ENCODE measurements around the gene KRT31. TPM values are rescaled to one million over a fixed set of nuclear protein-coding genes. Genes with fewer than 3 reads are reported as not detected.

The KRT31 gene
- total and polyA plus RNA-seq, 2 of the 8 experiments (the other 6 are each of a cell fraction or from before 2014, with no cell fraction given): not detected

- no peak overlapping the region for H2BK5ac ChIP-seq (ENCODE audit: low read depth, low read length)
- no peak overlapping the region for H3K56ac ChIP-seq (replicated peaks; ENCODE audit: insufficient read length, low read depth, low read length)
- no peak overlapping the region for H3K4me2 ChIP-seq (ENCODE audit: insufficient read depth in 1 of 2, low read depth in 2 of 2, low read length in 2 of 2)
- no peak overlapping the region for H4K5ac ChIP-seq (ENCODE audit: insufficient read length, low read depth, low read length)
- no peak overlapping the region for H4K8ac ChIP-seq (ENCODE audit: extremely low read depth, insufficient read depth, low read length)
- no peaks in the 10 kb centered on the region; a peak in 1 of 4 replicates for H3K9me3 ChIP-seq (ENCODE audit: insufficient read depth in 2 of 2, low read depth in 1 of 2, low read length in 1 of 2)
- H3K36me3 ChIP-seq (ENCODE audit: control insufficient read depth in 2 of 4, insufficient read depth in 4 of 4, low read length in 3 of 4): no peaks in the 10 kb centered on the region
- H3K14ac ChIP-seq (ENCODE audit: insufficient read length): no peak overlapping the region
- no peak overlapping the region for H3K9ac ChIP-seq (replicated peaks in 1 of 4; ENCODE audit: extremely low read depth in 1 of 4, low read depth in 3 of 4, low read length in 3 of 4)
- 0 out of 2 replicates have a peak overlapping the region, but pooled peaks have one; percentile 75 for H2AFZ ChIP-seq (ENCODE audit: low read length)
- H4K20me1 ChIP-seq (replicated peaks in 1 of 2; ENCODE audit: control insufficient read depth in 1 of 2, insufficient read depth in 2 of 2, low read length in 2 of 2): no peaks in the 10 kb centered on the region
- ChIA-PET CTCF (ENCODE audit: partially characterized antibody) (interaction anchor here (0.6 to 2.0 kb wide), 9 partner anchors 10 to 409 kb away, joined by 3 to 11 read pairs (median 5); partner anchors contain the start of gene KRT37), POLR2A (ENCODE audit: partially characterized antibody) (interaction anchor here (0.6 kb wide), 2 partner anchors 91 to 221 kb away, joined by 3 to 4 read pairs; no protein-coding TSS in a partner anchor)
- H3K23ac ChIP-seq (ENCODE audit: insufficient read length): no peak overlapping the region
- no peaks in the 10 kb centered on the region for H3K79me1 ChIP-seq (ENCODE audit: low read depth, low read length)
- 80% methylated on average over 5 of the region's 5 CpGs; no CpG with 5 or more reads in 1 of the 2 experiments for WGBS, 2 experiments (ENCODE audit: extremely low coverage in 1 of 2, insufficient coverage in 1 of 2, insufficient read length in 1 of 2, insufficient replicate concordance in 2 of 2, low coverage in 1 of 2, low lambda C conversion rate in 2 of 2, missing lambda C conversion rate in 1 of 2)
- H2BK15ac ChIP-seq (ENCODE audit: low read length): no peak overlapping the region
- no peak overlapping the region for H2BK12ac ChIP-seq (ENCODE audit: low read depth, low read length)
- H2BK120ac ChIP-seq (replicated peaks; ENCODE audit: low read depth, low read length): no peak overlapping the region
- no peak overlapping the region for H3K27ac ChIP-seq (ENCODE audit: low read depth, low read length)
- no peaks in the 10 kb centered on the region for H3K79me2 ChIP-seq (ENCODE audit: control insufficient read depth in 1 of 2, insufficient read depth in 2 of 2, low read length in 2 of 2)
- H3K4me1 ChIP-seq (replicated peaks in 1 of 4; ENCODE audit: control insufficient read depth in 3 of 4, insufficient read depth in 4 of 4, low read length in 3 of 4): no peaks in the 10 kb centered on the region
- H3K18ac ChIP-seq (ENCODE audit: extremely low read depth, low read length): no peak overlapping the region
- DNase-seq (ENCODE audit: low read depth in 1 of 2, low spot score in 2 of 2): no peak
- no peak overlapping the region for H3K4ac ChIP-seq (replicated peaks; ENCODE audit: insufficient read length, low read depth, low read length)
- H4K91ac ChIP-seq (replicated peaks; ENCODE audit: insufficient read length, low read length): no peak overlapping the region
- H3K23me2 ChIP-seq (ENCODE audit: low read depth, low read length): no peaks in the 10 kb centered on the region
- H3K27me3 ChIP-seq (replicated peaks in 1 of 4; ENCODE audit: control insufficient read depth in 3 of 4, extremely low read depth in 1 of 4, insufficient read depth in 3 of 4, low read length in 3 of 4): no peaks in the 10 kb centered on the region
- no peak for FAIRE-seq
- H3K4me3 ChIP-seq (ENCODE audit: extremely low read depth in 1 of 4, insufficient read depth in 2 of 4, low read depth in 3 of 4, low read length in 4 of 4): no peak overlapping the region
- H2AK5ac ChIP-seq (ENCODE audit: low read depth, low read length): no peak overlapping the region
- H2BK20ac ChIP-seq (ENCODE audit: low read length): no peak overlapping the region
- TF ChIP-seq MAX (IDR thresholded peaks at IDR 0.05): no peak
- TF ChIP-seq POU5F1 (IDR thresholded peaks at IDR 0.05; ENCODE audit: low read depth, low read length): no peak
- TF ChIP-seq POLR2AphosphoS5 (IDR thresholded peaks at IDR 0.05; ENCODE audit: low read depth, low read length): no peak
- TF ChIP-seq RFX5 (IDR thresholded peaks at IDR 0.05; ENCODE audit: borderline replicate concordance, low read depth, low read length): no peak
- TF ChIP-seq RNF2 (IDR thresholded peaks at IDR 0.05; ENCODE audit: borderline replicate concordance, low read depth, low read length, missing control alignments, poor library complexity, severe bottlenecking): no peak
- TF ChIP-seq CHD2 (IDR thresholded peaks at IDR 0.05; ENCODE audit: low read length): no peak
- no peak for TF ChIP-seq ATF3 (IDR thresholded peaks at IDR 0.05; ENCODE audit: insufficient read depth, low read depth, low read length)
- TF ChIP-seq TCF12 (IDR thresholded peaks at IDR 0.05; ENCODE audit: low read depth, low read length): no peak
- TF ChIP-seq CBX8 (IDR thresholded peaks at IDR 0.05; ENCODE audit: borderline replicate concordance, low read depth, low read length): no peak
- TF ChIP-seq PHF8 (conservative IDR thresholded peaks at IDR 0.05; ENCODE audit: low read depth, low read length): no peak
- TF ChIP-seq SIN3A (conservative IDR thresholded peaks at IDR 0.05 in 1 of 2, IDR thresholded peaks at IDR 0.05 in 1 of 2; ENCODE audit: low read depth in 1 of 2, low read length in 2 of 2): no peak
- no peak for TF ChIP-seq FOSL1 (IDR thresholded peaks at IDR 0.05; ENCODE audit: insufficient read depth, low read depth, low read length)
- no peak for TF ChIP-seq HDAC6 (IDR thresholded peaks at IDR 0.05; ENCODE audit: low read depth, low read length)
Observed at GRCh38 chr17:41434415-41434814, 37.0 kb upstream of the KRT31 start.
